ENCODE data around the gene CFAP68.
"Not testable (repeated sequence)": the region's sequence is repeated elsewhere in the genome, so short reads cannot be mapped to it uniquely, and the experiment has no call there.

Gene CFAP68

GRCh38 chr11:111870522-111870885, 8.8 kb upstream of the CFAP68 start:
- no peak for DNase-seq (ENCODE audit: low read depth in 3 of 3)

DNA sequence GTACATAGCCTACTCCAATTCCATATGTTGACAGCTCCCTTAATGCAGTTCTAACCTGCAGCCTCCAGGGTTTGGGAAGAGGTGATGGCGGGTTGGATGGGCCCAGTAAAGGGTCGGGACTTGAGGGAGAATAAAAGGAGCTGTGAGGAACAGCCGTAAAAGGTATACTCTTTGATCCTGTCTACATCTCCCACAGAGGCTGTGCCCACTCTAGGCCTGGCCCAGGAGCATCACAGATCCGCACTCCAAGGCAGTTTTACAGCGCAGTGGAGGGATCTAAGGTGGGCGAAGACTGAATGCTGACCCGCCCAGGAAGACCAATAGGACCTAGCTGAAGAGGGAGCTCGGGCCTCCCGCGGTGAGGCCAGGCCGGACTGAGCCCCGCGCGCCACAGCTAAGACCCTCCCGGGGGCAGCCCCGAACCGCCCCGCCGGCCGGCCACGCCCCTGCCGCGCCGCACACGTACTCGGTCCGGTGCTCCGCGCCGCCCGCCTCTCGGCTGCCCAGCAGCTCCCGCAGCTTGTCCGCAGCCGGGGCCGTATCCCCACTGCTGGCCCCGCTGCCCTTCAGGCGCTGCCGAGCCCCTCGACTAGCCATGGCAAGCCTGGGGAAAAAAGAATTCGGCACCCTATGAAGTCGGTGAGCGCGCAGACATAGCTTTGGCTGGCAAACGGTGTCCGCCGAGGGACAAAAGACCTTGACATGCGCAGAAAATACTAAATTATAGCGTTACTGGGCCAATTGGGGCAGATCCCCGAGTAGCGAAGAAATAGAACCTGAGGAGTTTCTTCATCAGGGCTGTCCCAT, 8.3 kb upstream of the CFAP68 start, which contains the start of gene ALG9:
Gene ALG9 (minus strand): TSS at position 696 of the 807 bp plus-strand sequence. CDS start 99 bp downstream, at position 597.
- DNase-seq (ENCODE audit: low read depth in 3 of 3), result peak; percentile 74 to 89 (median 84)

DNA sequence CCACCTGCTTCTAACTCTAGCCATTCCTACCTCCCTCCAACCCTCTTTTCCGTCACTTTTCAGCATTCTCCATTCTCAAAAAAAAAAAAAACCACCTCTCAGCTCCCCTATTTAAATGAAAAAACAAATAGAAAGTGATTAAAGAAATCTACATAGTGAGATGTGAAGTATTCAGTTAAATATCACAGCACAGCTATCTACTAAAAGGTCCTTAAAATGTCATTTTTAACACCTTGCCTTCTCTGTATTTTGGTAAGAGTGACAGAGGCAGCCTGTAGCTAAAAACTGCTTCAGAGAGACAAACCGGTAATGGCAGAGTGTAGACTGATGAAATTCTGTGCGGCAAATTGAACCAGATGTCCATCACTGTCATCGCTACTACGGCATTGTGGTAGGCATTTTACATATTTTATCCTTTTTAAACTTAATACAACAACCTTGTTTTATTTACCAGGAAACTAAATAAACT, 7.6 kb upstream of the CFAP68 start:
- DNase-seq (ENCODE audit: low read depth in 3 of 3), result no peak

DNA sequence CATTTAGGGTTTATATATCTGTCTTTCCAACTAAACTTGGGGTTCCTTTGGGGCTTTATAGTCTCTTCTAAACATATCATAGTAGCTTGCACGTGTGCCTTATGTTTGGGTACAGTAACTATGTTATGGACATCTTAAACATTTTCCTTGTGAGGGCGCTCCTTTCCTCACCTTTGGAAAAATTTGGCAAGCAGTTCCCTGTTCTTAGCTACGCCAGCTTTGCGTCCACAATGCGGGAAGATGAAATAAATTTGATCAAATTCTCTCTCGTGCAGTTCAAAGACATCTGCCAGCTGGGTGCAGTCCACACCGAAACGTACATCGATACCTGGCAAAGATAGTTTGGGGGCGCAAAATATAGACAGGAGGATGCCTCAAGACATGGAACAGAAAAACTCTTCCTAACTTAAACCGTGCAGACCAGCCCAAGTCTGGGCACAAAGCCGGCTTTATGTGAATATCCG, 924 bp upstream of the CFAP68 start:
- DNase-seq (ENCODE audit: low read depth in 3 of 3), result no peak

DNA sequence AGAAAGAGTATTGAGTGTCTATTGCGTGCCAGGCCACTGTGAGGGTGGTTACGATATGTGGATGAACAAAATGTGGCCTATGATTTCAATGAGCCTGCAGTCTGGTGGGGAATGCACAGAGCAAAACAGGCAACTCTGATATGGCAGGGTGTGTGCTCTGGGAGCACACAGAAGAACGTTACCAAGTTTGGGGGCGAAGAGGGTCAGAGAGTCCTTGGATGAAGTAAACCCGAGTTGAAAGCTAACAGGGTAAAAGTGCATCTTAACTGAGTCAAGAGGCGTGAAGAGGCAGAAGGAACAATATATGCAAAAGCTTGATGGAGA, 258 bp downstream of the CFAP68 start:
- DNase-seq (ENCODE audit: low read depth in 3 of 3), result no peak

GRCh38 chr11:111882202-111882601, 2.9 kb downstream of the CFAP68 start:
- DNase-seq (ENCODE audit: low read depth in 3 of 3), result no peak

GRCh38 chr11:111885053-111885452, 5.7 kb downstream of the CFAP68 start:
- not testable (repeated sequence) for DNase-seq (ENCODE audit: low read depth in 3 of 3)

DNA sequence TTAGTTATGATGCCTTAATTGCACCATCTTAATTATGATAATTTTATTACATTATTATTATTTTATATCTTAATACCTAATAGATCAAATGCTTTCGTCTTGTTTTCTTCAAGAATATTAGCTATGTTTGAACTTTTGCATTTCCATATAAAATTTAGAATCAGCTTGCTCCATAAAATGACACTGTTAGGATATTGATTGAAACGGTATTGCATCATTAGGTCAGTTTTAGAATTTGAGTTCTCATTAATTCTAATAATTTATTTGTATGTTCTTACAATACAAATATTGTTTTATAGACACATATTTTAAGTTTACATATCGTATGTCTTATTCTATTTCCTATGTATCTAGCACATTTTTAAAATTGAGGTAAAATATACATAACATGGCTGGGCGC, 6.7 kb downstream of the CFAP68 start:
- DNase-seq (ENCODE audit: low read depth in 3 of 3), result no peak

DNA sequence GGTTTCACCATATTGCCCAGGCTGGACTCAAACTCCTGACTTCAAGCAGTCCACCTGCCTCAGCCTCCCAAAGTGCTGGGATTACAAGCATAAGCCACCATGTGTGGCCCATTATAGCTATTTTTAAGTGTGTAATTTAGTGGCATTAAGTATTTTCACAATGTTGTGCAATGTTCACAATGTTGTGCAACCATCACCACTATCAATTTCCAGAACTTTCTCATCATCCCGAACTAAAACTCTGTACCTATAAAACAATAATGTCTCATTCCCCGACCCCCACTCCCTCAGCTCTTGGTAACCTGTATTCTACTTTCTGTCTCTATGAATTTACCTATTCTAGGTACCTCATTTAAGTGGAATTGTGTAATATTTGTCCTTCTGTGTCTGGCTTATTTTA, 7.5 kb downstream of the CFAP68 start:
- no peak for DNase-seq (ENCODE audit: low read depth in 3 of 3)

GRCh38 chr11:111905411-111905810, 26.1 kb downstream of the CFAP68 start:
- DNase-seq (ENCODE audit: low read depth in 3 of 3), result no peak

DNA sequence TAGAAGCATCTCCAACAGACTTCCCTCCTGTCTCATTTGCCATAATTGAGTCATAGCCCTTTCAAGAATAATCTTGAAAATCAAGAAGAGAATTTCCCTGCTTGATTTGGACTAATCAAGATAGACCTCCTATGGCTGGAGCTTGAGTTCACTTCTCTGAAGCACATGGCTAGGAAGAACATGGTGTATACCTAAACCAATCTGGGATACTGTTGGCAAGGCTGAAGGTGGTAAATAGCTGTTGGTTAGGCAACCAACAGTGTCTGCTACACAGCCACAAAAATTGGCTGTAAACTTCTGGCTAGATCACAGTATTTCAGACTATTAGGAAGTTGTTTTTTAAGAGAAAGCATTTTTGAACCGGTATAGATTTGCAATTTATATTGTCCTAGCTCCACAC, 27.3 kb downstream of the CFAP68 start:
- no peak for DNase-seq (ENCODE audit: low read depth in 3 of 3)

DNA sequence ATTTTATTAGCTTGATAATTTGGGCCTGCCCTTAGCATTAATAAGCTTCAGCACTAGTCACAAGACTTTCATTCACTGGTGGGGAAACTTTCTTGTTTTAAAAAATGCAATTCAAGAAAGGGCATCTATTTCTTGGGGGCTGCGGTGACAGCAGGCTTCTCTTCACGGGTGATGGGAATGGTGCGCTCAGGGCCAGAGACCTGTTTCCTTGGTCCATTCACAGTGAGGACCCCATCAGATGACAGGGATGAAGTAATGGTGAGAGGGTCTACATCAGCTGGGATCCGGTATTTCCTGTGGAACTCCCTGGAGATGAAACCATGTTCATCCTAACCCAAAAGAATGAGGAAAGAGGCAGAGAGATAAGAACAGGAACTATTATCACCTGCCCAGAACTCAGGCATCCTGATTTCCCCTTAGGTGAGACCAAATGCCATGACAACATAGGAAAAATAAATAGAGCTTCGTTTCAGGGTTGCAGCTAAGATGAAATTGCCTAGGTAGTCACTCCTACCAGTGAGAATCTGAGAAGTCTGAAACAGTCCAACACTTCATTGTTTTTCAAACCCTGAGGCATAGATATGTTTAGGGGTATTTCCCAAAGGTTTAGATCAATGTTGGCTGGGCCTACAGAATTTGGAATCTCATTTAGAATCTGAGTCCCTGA, 29.4 kb downstream of the CFAP68 start:
- DNase-seq (ENCODE audit: low read depth in 3 of 3), result no peak

- DNase-seq (ENCODE audit: low read depth in 3 of 3), result no peak
Measured at GRCh38 chr11:111909378-111909777, 30.0 kb downstream of the CFAP68 start.

DNA sequence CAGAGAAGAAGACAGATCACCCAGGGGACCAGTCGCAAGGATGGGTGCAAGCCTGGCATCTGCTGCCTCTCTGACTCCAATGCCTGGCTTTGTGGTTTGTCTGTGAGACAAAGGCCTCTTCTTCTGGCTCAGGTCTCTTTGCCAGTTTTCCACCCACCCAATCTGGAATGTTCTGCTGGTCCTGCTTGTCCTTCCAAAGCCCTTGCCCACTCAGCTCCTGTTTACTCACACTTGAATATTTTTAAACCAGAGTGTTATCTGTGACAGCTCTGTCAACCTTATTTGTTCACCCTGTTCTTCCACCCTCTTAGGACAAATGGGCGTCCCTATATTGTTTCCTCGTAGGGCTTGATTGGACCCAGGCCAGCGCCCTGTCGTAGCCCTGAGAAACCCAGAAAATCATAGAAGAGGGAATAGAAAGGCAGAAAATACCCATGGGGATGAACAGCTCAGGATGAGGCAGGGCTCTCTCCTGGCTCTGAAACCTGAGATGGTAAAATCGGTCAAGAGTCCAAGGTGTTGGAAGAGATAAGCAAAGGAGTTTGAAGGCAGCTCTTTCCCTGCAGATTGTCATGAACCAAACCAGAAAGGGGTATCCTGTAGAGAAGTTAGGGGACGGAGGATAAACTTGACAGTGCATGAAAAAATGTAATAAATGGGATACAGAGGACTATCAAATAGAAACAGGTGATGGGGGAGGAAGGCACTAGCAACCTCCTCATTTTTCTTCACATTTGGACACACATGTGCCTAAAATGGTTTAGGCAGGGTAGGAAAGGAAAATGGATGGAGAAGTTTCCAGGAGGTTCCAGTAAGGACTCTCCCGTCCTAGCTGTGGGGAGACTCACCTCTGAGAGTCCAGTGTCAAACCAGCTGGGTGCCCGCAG, 31.6 kb downstream of the CFAP68 start:
- no peak for DNase-seq (ENCODE audit: low read depth in 3 of 3)

GRCh38 chr11:111911563-111912401, 32.4 kb downstream of the CFAP68 start, which contains the start of gene CRYAB:
Gene CRYAB (minus strand): TSS chr11:111911770. CDS start chr11:111911724, 46 bp downstream.
- DNase-seq (ENCODE audit: low read depth in 3 of 3), result no peak

DNA sequence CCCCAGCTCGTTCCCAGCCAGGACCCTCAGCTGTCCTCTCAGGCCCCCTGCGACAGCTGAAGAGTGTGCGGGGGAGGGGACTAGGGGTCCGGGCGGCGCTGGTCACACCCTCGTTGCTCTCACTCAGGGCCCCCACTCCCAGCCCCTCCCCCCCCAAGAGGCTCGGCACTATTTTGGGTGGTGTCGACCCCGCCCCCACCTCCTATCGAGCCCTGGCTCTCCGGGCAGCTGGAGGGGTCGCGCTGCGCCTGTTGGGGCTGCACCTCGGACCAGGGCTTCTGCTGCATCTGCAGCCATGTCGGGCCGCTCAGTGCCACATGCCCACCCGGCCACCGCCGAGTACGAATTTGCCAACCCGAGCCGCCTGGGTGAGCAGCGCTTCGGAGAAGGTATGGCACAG, 33.2 kb downstream of the CFAP68 start, which contains the start of gene HSPB2:
Gene HSPB2 (plus strand): TSS at position 200 of the 400 bp plus-strand sequence. CDS start 96 bp downstream, at position 296.
- DNase-seq (ENCODE audit: low read depth in 3 of 3), result no peak

DNA sequence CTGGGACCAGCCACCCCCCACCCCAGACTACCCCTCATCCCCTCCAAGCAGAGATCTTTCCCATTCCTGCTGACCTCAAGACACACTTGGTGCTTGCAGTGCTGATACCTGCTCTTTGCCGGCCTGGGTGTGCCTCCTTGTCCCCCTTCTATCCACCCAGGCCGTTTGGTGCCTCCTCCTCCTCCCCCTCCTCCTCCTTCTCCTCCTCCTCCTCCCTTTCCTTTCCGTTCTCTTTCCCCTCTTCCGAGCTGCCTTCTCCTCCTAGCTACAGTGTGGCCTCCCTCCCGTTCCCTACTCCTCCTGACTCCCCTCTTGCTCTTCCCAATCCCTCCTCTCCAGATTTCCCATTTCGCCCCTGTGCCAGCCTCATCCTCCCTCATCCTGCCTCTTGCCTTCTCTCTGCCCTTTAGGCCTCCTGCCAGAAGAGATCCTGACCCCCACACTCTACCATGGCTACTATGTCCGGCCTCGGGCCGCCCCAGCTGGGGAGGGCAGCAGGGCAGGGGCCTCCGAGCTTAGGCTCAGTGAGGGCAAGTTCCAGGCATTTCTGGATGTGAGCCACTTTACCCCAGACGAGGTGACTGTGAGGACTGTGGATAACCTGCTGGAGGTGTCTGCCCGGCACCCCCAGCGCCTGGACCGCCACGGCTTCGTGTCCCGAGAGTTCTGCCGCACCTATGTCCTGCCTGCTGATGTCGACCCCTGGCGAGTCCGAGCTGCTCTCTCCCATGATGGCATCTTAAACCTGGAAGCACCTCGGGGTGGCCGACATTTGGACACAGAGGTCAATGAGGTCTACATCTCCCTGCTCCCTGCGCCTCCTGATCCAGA, 33.9 kb downstream of the CFAP68 start:
- DNase-seq (ENCODE audit: low read depth in 3 of 3), result no peak

DNA sequence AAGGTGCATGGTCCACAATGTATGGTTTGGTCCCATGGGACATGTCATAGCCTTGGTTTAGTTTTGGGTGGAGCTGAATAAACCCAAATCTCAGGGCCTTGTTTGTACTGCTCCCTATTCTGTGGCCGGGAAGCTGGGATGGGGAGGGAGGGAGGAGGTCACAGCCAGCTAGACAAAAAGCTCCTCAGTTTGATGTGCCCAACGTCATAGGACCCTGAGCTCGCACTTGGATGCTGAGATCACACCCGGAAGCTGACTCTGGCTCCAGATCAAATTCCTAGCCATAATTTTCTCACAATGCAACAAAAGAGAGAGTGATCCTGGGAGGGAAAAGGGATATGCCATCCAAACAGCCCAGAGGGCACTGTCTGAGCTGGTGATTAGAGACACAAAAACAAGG, 34.7 kb downstream of the CFAP68 start:
- no peak for DNase-seq (ENCODE audit: low read depth in 3 of 3)

DNA sequence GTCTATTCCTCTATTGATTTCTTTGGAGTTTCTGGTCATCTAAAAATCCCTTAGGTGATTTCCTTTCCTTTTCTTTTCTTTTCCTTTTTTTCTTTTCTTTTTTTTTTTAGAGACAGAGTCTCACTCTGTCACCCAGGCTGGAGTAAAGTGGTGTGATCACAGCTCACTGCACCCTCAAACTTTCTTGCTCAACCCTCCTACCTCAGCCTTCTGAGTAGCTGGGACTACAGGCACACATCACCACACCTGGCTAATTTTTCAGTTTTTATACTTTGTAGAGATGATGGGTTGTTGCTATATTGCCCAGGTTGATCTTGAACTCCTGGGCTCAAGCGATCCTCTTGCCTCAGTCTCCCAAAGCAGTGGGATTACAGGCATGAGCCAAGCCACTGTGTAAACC, 37.4 kb downstream of the CFAP68 start:
- no peak for DNase-seq (ENCODE audit: low read depth in 3 of 3)

DNA sequence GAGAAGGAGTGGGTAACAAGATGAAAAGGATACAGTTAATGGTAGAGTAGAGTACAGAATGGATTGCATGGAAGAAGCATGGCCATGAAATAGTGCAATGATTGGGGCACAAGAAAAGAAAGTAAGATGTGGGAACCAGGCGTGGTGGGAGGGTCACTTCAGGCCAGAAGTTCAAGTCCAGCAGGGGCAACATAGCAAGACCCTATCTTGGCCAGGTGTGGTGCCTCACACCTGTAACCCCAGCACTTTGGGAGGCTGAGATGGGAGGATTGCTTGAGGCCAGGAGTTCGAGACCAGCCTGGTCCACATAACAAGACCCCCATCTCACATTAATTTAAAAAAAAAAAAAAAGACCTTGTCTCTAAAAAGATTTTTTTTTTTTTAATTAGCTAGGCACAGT, 38.0 kb downstream of the CFAP68 start:
- no peak for DNase-seq (ENCODE audit: low read depth in 3 of 3)
